ENCODE results near the gene CRIP3. TPM values are rescaled to one million over a fixed set of nuclear protein-coding genes. Genes with fewer than 3 reads are reported as not detected.

Gene CRIP3
- total and polyA plus RNA-seq, 2 of the 13 experiments (the other 11 are each of a cell fraction or from before 2014, with no cell fraction given) = 6.3 to 9.3 TPM

DNA sequence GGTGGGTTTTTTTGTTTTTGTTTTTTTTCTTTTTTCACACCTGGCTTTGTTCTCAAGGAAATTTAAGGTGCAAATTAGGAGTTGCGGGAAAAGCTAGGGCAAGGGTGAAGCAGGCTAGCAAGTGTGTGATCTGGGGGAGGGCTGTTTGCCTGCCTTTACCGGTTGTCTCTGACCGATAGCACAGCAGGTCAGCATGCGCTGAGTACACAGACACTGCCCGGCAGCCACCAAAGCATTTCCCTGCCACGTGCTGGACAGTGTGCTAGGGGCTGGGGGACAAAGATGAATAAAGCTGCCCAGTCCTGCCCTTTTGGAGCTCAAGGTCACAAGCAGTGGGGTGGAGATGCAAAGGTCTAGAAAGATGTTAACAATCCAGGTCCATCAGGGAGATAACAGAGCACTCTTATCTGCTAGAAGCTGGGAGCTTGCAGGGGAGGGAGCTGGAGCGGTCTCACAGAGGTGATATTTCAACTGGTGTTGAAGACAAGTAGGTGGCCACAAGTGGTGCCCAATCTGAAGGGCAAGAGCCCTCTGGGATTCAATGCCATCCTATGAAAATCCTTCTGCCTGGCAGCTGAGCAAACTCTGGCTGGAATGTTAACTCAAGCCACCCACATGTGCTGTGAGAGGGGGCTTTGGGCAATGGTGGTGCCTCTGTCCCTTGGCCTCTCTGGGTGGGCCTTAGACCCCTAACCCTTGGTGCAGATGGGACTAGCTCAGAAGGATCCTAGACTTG, 40.8 kb downstream of the CRIP3 start (continued):
- TF ChIP-seq ZBTB4 (CRISPR knock-in tag; IDR thresholded peaks at IDR 0.05; ENCODE audit: borderline replicate concordance) (peak; percentile 100), MAFK (conservative IDR thresholded peaks at IDR 0.05 in 1 of 2, IDR thresholded peaks at IDR 0.05 in 1 of 2; ENCODE audit: low read length in 2 of 2) (0 out of 4 replicates have a peak, but pooled peaks of 1 of the 2 experiments have one; percentile 33), CHCHD3 (CRISPR knock-in tag; IDR thresholded peaks at IDR 0.05) (no peak; the same call in 1 of the 2 replicates), ZNF549 (CRISPR knock-in tag; IDR thresholded peaks at IDR 0.05) (no peak), NR2F6 (IDR thresholded peaks at IDR 0.05) (peak; percentile 99), NR2F6 (CRISPR knock-in tag; IDR thresholded peaks at IDR 0.05) (peak; percentile 100), SP2 (CRISPR knock-in tag; IDR thresholded peaks at IDR 0.05) (no peak), THYN1 (CRISPR knock-in tag; IDR thresholded peaks at IDR 0.05; ENCODE audit: borderline replicate concordance, low read depth) (no peak), ZNF704 (CRISPR knock-in tag; IDR thresholded peaks at IDR 0.05; ENCODE audit: borderline replicate concordance) (peak; percentile 54; the same call in 1 of the 2 replicates), DDIT3 (CRISPR knock-in tag; IDR thresholded peaks at IDR 0.05) (no peak), KDM5B (CRISPR knock-in tag; IDR thresholded peaks at IDR 0.05; ENCODE audit: borderline replicate concordance) (peak; percentile 95; the same call in 1 of the 2 replicates), ZNF136 (CRISPR knock-in tag; IDR thresholded peaks at IDR 0.05; ENCODE audit: low read depth) (peak; percentile 98; the same call in 1 of the 2 replicates), ZNF598 (CRISPR knock-in tag; IDR thresholded peaks at IDR 0.05; ENCODE audit: borderline replicate concordance) (peak; percentile 100), HMG20B (CRISPR knock-in tag; conservative IDR thresholded peaks at IDR 0.05) (peak; percentile 98), BRD4 (CRISPR knock-in tag; IDR thresholded peaks at IDR 0.05) (peak; percentile 98), U2AF1 (optimal IDR thresholded peaks at IDR 0.05; ENCODE audit: low read depth, low read length) (no peak), ZMYM3 (CRISPR knock-in tag; IDR thresholded peaks at IDR 0.05) (peak; percentile 99)
- TF ChIP-seq, protein P1, sequence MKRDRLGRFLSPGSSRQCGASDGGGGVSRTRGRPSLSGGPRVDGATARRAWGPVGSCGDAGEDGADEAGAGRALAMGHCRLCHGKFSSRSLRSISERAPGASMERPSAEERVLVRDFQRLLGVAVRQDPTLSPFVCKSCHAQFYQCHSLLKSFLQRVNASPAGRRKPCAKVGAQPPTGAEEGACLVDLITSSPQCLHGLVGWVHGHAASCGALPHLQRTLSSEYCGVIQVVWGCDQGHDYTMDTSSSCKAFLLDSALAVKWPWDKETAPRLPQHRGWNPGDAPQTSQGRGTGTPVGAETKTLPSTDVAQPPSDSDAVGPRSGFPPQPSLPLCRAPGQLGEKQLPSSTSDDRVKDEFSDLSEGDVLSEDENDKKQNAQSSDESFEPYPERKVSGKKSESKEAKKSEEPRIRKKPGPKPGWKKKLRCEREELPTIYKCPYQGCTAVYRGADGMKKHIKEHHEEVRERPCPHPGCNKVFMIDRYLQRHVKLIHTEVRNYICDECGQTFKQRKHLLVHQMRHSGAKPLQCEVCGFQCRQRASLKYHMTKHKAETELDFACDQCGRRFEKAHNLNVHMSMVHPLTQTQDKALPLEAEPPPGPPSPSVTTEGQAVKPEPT (CRISPR knock-in tag; IDR thresholded peaks at IDR 0.05; ENCODE audit: low read depth) = peak; percentile 96
- TF ChIP-seq, protein P2, sequence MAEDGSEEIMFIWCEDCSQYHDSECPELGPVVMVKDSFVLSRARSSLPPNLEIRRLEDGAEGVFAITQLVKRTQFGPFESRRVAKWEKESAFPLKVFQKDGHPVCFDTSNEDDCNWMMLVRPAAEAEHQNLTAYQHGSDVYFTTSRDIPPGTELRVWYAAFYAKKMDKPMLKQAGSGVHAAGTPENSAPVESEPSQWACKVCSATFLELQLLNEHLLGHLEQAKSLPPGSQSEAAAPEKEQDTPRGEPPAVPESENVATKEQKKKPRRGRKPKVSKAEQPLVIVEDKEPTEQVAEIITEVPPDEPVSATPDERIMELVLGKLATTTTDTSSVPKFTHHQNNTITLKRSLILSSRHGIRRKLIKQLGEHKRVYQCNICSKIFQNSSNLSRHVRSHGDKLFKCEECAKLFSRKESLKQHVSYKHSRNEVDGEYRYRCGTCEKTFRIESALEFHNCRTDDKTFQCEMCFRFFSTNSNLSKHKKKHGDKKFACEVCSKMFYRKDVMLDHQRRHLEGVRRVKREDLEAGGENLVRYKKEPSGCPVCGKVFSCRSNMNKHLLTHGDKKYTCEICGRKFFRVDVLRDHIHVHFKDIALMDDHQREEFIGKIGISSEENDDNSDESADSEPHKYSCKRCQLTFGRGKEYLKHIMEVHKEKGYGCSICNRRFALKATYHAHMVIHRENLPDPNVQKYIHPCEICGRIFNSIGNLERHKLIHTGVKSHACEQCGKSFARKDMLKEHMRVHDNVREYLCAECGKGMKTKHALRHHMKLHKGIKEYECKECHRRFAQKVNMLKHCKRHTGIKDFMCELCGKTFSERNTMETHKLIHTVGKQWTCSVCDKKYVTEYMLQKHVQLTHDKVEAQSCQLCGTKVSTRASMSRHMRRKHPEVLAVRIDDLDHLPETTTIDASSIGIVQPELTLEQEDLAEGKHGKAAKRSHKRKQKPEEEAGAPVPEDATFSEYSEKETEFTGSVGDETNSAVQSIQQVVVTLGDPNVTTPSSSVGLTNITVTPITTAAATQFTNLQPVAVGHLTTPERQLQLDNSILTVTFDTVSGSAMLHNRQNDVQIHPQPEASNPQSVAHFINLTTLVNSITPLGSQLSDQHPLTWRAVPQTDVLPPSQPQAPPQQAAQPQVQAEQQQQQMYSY (CRISPR knock-in tag; IDR thresholded peaks at IDR 0.05) = no peak
